Measurements from ENCODE around the gene GLOD5. TPM values are rescaled to one million over a fixed set of nuclear protein-coding genes. Genes with fewer than 3 reads are reported as not detected.

GLOD5 gene
- total and polyA plus RNA-seq, 9 of the 15 experiments (the other 6 are each of a cell fraction or from before 2014, with no cell fraction given) = 0.27 to 4.4 (median 2.2) TPM

DNA sequence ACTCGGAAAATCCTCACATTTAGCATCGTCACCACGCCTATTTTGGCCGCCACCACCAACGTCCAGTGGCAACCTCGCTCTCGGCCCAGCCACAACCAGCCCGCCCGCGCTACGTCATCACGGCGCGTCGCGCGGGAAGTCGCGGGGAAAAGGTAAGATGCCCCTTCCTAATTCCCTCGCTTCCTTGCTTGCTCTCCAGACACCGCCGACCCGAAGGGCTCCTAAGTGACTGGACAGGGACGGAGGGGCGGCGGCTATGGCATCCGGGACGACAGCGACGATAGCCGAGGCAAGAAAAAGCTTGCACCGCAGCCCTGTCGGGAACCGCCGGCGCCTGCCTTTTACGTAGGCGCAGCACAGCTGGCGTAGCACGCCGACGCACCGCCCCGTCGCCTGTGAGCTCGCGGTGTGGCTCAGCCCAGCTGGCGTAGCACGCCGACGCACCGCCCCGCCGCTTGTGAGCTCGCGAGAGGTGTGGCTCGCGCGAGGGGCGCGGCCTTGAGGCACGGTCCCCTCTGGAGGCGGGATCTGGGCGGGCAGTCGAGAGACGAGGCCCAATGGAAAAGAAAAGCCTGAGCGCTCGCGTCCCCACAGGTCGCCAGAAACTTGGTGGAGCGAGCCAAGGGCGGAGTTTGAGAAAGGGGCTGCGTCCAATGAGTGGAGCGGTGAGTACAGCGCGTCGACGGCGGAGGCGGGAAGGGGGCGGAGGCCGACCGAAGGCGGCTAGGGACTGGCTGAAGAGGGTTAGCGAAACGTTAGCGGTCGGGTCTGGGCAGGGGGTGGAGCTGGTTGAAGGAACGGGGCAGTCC is 39.9 kb downstream of the GLOD5 start, which contains the start of gene HDAC6 (continued):
- TF ChIP-seq, protein P1, sequence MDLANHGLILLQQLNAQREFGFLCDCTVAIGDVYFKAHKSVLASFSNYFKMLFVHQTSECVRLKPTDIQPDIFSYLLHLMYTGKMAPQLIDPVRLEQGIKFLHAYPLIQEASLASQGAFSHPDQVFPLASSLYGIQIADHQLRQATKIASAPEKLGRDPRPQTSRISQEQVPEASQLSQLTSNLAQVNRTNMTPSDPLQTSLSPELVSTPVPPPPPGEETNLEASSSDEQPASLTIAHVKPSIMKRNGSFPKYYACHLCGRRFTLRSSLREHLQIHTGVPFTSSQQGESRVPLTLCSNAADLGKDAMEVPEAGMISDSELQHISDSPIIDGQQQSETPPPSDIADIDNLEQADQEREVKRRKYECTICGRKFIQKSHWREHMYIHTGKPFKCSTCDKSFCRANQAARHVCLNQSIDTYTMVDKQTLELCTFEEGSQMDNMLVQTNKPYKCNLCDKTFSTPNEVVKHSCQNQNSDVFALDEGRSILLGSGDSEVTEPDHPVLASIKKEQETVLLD (IDR thresholded peaks at IDR 0.05) = peak; percentile 77
- TF ChIP-seq SMC3 (conservative IDR thresholded peaks at IDR 0.05; ENCODE audit: insufficient read depth, low read depth, low read length) = no peak
- TF ChIP-seq, protein P2, sequence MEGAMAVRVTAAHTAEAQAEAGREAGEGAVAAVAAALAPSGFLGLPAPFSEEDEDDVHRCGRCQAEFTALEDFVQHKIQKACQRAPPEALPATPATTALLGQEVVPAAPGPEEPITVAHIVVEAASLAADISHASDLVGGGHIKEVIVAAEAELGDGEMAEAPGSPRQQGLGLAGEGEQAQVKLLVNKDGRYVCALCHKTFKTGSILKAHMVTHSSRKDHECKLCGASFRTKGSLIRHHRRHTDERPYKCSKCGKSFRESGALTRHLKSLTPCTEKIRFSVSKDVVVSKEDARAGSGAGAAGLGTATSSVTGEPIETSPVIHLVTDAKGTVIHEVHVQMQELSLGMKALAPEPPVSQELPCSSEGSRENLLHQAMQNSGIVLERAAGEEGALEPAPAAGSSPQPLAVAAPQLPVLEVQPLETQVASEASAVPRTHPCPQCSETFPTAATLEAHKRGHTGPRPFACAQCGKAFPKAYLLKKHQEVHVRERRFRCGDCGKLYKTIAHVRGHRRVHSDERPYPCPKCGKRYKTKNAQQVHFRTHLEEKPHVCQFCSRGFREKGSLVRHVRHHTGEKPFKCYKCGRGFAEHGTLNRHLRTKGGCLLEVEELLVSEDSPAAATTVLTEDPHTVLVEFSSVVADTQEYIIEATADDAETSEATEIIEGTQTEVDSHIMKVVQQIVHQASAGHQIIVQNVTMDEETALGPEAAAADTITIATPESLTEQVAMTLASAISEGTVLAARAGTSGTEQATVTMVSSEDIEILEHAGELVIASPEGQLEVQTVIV (CRISPR knock-in tag; IDR thresholded peaks at IDR 0.05; ENCODE audit: borderline replicate concordance) = no peak
- TF ChIP-seq GATA2 (CRISPR knock-in tag; IDR thresholded peaks at IDR 0.05) = no peak
- TF ChIP-seq RBM34 (IDR thresholded peaks at IDR 0.05; ENCODE audit: borderline replicate concordance, insufficient read depth, low read length) = no peak
- no peak for TF ChIP-seq ZNF146 (CRISPR knock-in tag; IDR thresholded peaks at IDR 0.05; ENCODE audit: unreplicated experiment)
- TF ChIP-seq CEBPB (tag; IDR thresholded peaks at IDR 0.05) = no peak
- TF ChIP-seq, protein P3, sequence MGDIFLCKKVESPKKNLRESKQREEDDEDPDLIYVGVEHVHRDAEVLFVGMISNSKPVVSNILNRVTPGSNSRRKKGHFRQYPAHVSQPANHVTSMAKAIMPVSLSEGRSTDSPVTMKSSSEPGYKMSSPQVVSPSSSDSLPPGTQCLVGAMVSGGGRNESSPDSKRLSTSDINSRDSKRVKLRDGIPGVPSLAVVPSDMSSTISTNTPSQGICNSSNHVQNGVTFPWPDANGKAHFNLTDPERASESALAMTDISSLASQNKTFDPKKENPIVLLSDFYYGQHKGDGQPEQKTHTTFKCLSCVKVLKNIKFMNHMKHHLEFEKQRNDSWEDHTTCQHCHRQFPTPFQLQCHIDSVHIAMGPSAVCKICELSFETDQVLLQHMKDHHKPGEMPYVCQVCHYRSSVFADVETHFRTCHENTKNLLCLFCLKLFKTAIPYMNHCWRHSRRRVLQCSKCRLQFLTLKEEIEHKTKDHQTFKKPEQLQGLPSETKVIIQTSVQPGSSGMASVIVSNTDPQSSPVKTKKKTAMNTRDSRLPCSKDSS (IDR thresholded peaks at IDR 0.05; ENCODE audit: low read depth, partially characterized antibody) = no peak
- TF ChIP-seq, protein P4, sequence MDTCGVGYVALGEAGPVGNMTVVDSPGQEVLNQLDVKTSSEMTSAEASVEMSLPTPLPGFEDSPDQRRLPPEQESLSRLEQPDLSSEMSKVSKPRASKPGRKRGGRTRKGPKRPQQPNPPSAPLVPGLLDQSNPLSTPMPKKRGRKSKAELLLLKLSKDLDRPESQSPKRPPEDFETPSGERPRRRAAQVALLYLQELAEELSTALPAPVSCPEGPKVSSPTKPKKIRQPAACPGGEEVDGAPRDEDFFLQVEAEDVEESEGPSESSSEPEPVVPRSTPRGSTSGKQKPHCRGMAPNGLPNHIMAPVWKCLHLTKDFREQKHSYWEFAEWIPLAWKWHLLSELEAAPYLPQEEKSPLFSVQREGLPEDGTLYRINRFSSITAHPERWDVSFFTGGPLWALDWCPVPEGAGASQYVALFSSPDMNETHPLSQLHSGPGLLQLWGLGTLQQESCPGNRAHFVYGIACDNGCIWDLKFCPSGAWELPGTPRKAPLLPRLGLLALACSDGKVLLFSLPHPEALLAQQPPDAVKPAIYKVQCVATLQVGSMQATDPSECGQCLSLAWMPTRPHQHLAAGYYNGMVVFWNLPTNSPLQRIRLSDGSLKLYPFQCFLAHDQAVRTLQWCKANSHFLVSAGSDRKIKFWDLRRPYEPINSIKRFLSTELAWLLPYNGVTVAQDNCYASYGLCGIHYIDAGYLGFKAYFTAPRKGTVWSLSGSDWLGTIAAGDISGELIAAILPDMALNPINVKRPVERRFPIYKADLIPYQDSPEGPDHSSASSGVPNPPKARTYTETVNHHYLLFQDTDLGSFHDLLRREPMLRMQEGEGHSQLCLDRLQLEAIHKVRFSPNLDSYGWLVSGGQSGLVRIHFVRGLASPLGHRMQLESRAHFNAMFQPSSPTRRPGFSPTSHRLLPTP (IDR thresholded peaks at IDR 0.05; ENCODE audit: borderline replicate concordance, extremely low read depth, insufficient read length) = no peak
- TF ChIP-seq CTBP1 (IDR thresholded peaks at IDR 0.05; ENCODE audit: borderline replicate concordance) = peak; percentile 18; the same call in 1 of the 2 replicates
- TF ChIP-seq HMGN3 (IDR thresholded peaks at IDR 0.05; ENCODE audit: borderline replicate concordance, extremely low read depth, insufficient read length, low read depth, low read length) = peak; percentile 79
- TF ChIP-seq, protein P5, sequence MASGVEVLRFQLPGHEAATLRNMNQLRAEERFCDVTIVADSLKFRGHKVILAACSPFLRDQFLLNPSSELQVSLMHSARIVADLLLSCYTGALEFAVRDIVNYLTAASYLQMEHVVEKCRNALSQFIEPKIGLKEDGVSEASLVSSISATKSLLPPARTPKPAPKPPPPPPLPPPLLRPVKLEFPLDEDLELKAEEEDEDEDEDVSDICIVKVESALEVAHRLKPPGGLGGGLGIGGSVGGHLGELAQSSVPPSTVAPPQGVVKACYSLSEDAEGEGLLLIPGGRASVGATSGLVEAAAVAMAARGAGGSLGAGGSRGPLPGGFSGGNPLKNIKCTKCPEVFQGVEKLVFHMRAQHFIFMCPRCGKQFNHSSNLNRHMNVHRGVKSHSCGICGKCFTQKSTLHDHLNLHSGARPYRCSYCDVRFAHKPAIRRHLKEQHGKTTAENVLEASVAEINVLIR (CRISPR knock-in tag; IDR thresholded peaks at IDR 0.05) = peak; percentile 93
- TF ChIP-seq, protein P6, sequence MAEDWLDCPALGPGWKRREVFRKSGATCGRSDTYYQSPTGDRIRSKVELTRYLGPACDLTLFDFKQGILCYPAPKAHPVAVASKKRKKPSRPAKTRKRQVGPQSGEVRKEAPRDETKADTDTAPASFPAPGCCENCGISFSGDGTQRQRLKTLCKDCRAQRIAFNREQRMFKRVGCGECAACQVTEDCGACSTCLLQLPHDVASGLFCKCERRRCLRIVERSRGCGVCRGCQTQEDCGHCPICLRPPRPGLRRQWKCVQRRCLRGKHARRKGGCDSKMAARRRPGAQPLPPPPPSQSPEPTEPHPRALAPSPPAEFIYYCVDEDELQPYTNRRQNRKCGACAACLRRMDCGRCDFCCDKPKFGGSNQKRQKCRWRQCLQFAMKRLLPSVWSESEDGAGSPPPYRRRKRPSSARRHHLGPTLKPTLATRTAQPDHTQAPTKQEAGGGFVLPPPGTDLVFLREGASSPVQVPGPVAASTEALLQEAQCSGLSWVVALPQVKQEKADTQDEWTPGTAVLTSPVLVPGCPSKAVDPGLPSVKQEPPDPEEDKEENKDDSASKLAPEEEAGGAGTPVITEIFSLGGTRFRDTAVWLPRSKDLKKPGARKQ (CRISPR knock-in tag; IDR thresholded peaks at IDR 0.05) = no peak
- peak; percentile 99 for TF ChIP-seq PHF20 (IDR thresholded peaks at IDR 0.05; ENCODE audit: partially characterized antibody)
